B cell (primary cell): Measurements from ENCODE around the gene FOLR3. TPM values are rescaled to one million over a fixed set of nuclear protein-coding genes. Genes with fewer than 3 reads are reported as not detected.

ENCODE experiments used
- ATAC-seq: fragments of 200-7000 bp; cut with Tn5 transposase; one replicate; pipeline ENCODE4 v1.10.0; 2021; ENCODE audit warnings: low read depth, mild to moderate bottlenecking, moderate number of reproducible peaks, moderate library complexity
- CTCF ChIA-PET: fragments of 350-600 bp; sonication (Branson Sonifier 250); formaldehyde crosslinking; loops from one replicate; lab custom pipeline; 2021; ENCODE audit warnings: antibody characterized with exemption, inconsistent platforms; lab: Charles Lee
- POLR2A ChIA-PET: fragments of 350-600 bp; sonication (Branson Sonifier 250); formaldehyde crosslinking; loops from one replicate; lab custom pipeline; 2021; ENCODE audit warnings: antibody characterized with exemption; lab: Charles Lee
- DNase-seq: peaks from one replicate; pipeline ENCODE4 v3.0.0; 2013
- H2AFZ ChIP-seq: 2 replicates; pipeline ENCODE4 v1.6.1; 2012; ENCODE audit warnings: mild to moderate bottlenecking, low read depth, low read length; ENCODE audit not compliant: insufficient read depth, poor library complexity, severe bottlenecking
- H3K27ac ChIP-seq, 2 donors: 1 replicate in 1 of 2; 2 replicates in 1 of 2; pipeline ENCODE4 v1.5.1; 2012 to 2013; ENCODE audit warnings: low read length in 2 of 2, mild to moderate bottlenecking in 2 of 2, moderate library complexity in 1 of 2
- H3K27me3 ChIP-seq, 4 experiments: fragments of 200-600 bp in 1 of 4; sonication (generic) in 1 of 4; replicated peaks in 1 of 4; 1 replicate in 2 of 4; 2 replicates in 2 of 4; pipeline versions ENCODE4 v1.6.1 to v1.7.0; 2013 to 2016; ENCODE audit warnings: low read length in 3 of 4, mild to moderate bottlenecking in 2 of 4, mixed read lengths in 1 of 4, moderate library complexity in 1 of 4; ENCODE audit not compliant: insufficient read depth in 4 of 4, control insufficient read depth in 3 of 4; ENCODE audit errors: control extremely low read depth in 1 of 4
- H3K36me3 ChIP-seq, 2 experiments: replicated peaks in 1 of 2; 1 replicate in 1 of 2; 2 replicates in 1 of 2; pipeline versions ENCODE4 v1.6.1 to v1.7.1; 2013; ENCODE audit warnings: low read length in 1 of 2; ENCODE audit not compliant: insufficient read depth in 2 of 2, control insufficient read depth in 1 of 2; ENCODE audit errors: control extremely low read depth in 1 of 2, extremely low read depth in 1 of 2
- H3K4me1 ChIP-seq, 2 donors: fragments of 200-600 bp in 1 of 2; sonication (generic) in 1 of 2; 1 replicate in 1 of 2; 2 replicates in 1 of 2; pipeline versions ENCODE4 v1.5.1 to v1.6.1; 2013 to 2017; ENCODE audit warnings: low read length in 2 of 2; ENCODE audit not compliant: control insufficient read depth in 2 of 2, insufficient read depth in 2 of 2
- H3K4me2 ChIP-seq: replicated peaks from 2 replicates; pipeline ENCODE3; 2012; ENCODE audit warnings: mild to moderate bottlenecking, low read depth, low read length; ENCODE audit not compliant: poor library complexity, severe bottlenecking
- H3K4me3 ChIP-seq, 5 experiments: fragments of 200-600 bp in 1 of 5; sonication (generic) in 1 of 5; 1 replicate in 3 of 5; 2 replicates in 2 of 5; pipeline versions ENCODE4 v1.5.1 to v1.7.0; 2011 to 2016; ENCODE audit warnings: low read length in 4 of 5, mild to moderate bottlenecking in 4 of 5, low read depth in 2 of 5, control low read depth in 1 of 5, moderate library complexity in 1 of 5; ENCODE audit not compliant: insufficient read depth in 1 of 5; ENCODE audit errors: control extremely low read depth in 1 of 5, extremely low read depth in 1 of 5
- H3K79me2 ChIP-seq: fragments of 200-600 bp; sonication (generic); one replicate; pipeline ENCODE4 v1.6.0; 2016; ENCODE audit warnings: low read length; ENCODE audit not compliant: control insufficient read depth, insufficient read depth
- H3K9ac ChIP-seq: fragments of 200-600 bp; sonication (generic); 2 replicates; pipeline ENCODE4 v1.6.1; 2017; ENCODE audit warnings: mild to moderate bottlenecking, low read length, moderate library complexity
- H3K9me3 ChIP-seq, 3 donors: one replicate each; pipeline versions ENCODE4 v1.6.1 to v1.7.1; 2013; ENCODE audit warnings: low read length in 2 of 3; ENCODE audit not compliant: control insufficient read depth in 2 of 3, insufficient read depth in 1 of 3; ENCODE audit errors: control extremely low read depth in 1 of 3
- H4K20me1 ChIP-seq: 2 replicates; pipeline ENCODE4 v1.6.0; 2012; ENCODE audit warnings: mild to moderate bottlenecking, low read length; ENCODE audit not compliant: insufficient read depth, control insufficient read depth, poor library complexity, severe bottlenecking
- H3K27ac Mint-ChIP-seq: one replicate; pipeline ENCODE4 v1.8.0; 2021; ENCODE audit warnings: mixed read lengths
- H3K27me3 Mint-ChIP-seq: one replicate; pipeline ENCODE4 v1.8.0; 2021; ENCODE audit warnings: mixed read lengths
- H3K4me1 Mint-ChIP-seq: one replicate; pipeline ENCODE4 v1.8.0; 2021; ENCODE audit warnings: mixed read lengths
- H3K4me3 Mint-ChIP-seq: one replicate; pipeline ENCODE4 v1.8.0; 2021; ENCODE audit warnings: mixed read lengths
- H3K9me3 Mint-ChIP-seq: one replicate; pipeline ENCODE4 v1.8.0; 2022; ENCODE audit warnings: mixed read lengths; ENCODE audit not compliant: insufficient read depth
- EZH2 ChIP-seq: IDR thresholded peaks from 2 replicates; pipeline ENCODE4 v1.6.1; 2012; ENCODE audit warnings: borderline replicate concordance, low read depth, mild to moderate bottlenecking, moderate library complexity, low read length; ENCODE audit not compliant: insufficient read depth, poor library complexity, severe bottlenecking
- WGBS: methylation state at CpG from one replicate; pipeline ENCODE4 v1.1.5; 2013; ENCODE audit warnings: missing lambda C conversion rate; ENCODE audit not compliant: insufficient coverage; 5-methylcytosine and 5-hydroxymethylcytosine counted together
- intact Hi-C: fragments of 100-400 bp; cut with micrococcal nuclease; formaldehyde crosslinking; loops from one replicate; pipeline ENCODE4 v1.10.0; 2022
- polyA plus RNA-seq: library from polyadenylated mRNA; depleted of rRNA; stranded (reverse); fragments of >200 nt; gene quantifications from 2 replicates; pipeline ENCODE4 v1.2.3, GENCODE V29; 2012
- total RNA-seq, 2 donors: library from RNA; stranded (reverse); fragments of 120-200 nt in 1 of 2; gene quantifications; 1 replicate in 1 of 2; 2 replicates in 1 of 2; pipeline versions ENCODE4 v1.2.3 to v1.2.4, GENCODE V29; 2013 to 2022
- TF ChIP-seq, protein P1 (sequence below): fragments of 200-600 bp; IDR thresholded peaks from one replicate; pipeline ENCODE4 v1.8.0; 2022; ENCODE audit warnings: antibody characterized with exemption, mild to moderate bottlenecking

The FOLR3 gene
- total and polyA plus RNA-seq, 2 donors (not counting 1 experiment from before 2014, with no cell fraction given), result 0.10 TPM; not detected in 1

GRCh38 chr11:72188267-72188666, 52.7 kb downstream of the FOLR3 start:
- CTCF ChIA-PET, result interaction anchor here (1.0 kb wide), 1 partner anchor 227 kb away, joined by 4 read pairs; no protein-coding TSS in a partner anchor
- Mint-ChIP-seq H3K4me1 (peaks cover 1% of the 10 kb centered on the region), H3K27ac (no peak overlapping the region), H3K9me3 (no peaks in the 10 kb centered on the region), H3K27me3 (peaks cover 2% of the 10 kb centered on the region), H3K4me3 (no peak overlapping the region)
- H3K9me3 ChIP-seq, result no peaks in the 10 kb centered on the region
- no peak overlapping the region for H2AFZ ChIP-seq
- DNase-seq (no peak), ATAC-seq (no peak)
- no peak overlapping the region for H3K4me3 ChIP-seq
- POLR2A ChIA-PET, result no interaction called here
- no peak for TF ChIP-seq EZH2
- TF ChIP-seq, protein P1, sequence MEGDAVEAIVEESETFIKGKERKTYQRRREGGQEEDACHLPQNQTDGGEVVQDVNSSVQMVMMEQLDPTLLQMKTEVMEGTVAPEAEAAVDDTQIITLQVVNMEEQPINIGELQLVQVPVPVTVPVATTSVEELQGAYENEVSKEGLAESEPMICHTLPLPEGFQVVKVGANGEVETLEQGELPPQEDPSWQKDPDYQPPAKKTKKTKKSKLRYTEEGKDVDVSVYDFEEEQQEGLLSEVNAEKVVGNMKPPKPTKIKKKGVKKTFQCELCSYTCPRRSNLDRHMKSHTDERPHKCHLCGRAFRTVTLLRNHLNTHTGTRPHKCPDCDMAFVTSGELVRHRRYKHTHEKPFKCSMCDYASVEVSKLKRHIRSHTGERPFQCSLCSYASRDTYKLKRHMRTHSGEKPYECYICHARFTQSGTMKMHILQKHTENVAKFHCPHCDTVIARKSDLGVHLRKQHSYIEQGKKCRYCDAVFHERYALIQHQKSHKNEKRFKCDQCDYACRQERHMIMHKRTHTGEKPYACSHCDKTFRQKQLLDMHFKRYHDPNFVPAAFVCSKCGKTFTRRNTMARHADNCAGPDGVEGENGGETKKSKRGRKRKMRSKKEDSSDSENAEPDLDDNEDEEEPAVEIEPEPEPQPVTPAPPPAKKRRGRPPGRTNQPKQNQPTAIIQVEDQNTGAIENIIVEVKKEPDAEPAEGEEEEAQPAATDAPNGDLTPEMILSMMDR, result no peak
- H4K20me1 ChIP-seq, result no peaks in the 10 kb centered on the region
- intact Hi-C loops, result no loop called here
- H3K4me2 ChIP-seq, result no peak overlapping the region
- no peak overlapping the region for H3K27ac ChIP-seq
- no peaks in the 10 kb centered on the region for H3K27me3 ChIP-seq
- no peaks in the 10 kb centered on the region for H3K79me2 ChIP-seq
- H3K36me3 ChIP-seq, result no peaks in the 10 kb centered on the region
- H3K4me1 ChIP-seq, result no peaks in the 10 kb centered on the region
- H3K9ac ChIP-seq, result no peak overlapping the region
- WGBS, result no CpG with 5 or more reads among the region's 1 CpG

Other genes with a start within 250 kb of the FOLR3 start
- 33.2 and 34.2 TPM in 2 replicates for gene XNDC1N, start 207.1 kb upstream of the FOLR3 start, total RNA-seq
- 5.8 and 6.6 TPM in 2 replicates for gene XNDC1N, start 207.1 kb upstream of the FOLR3 start, polyA plus RNA-seq
- 54.5 and 56.0 TPM in 2 replicates for gene RNF121, start 206.7 kb upstream of the FOLR3 start, total RNA-seq
- gene RNF121, start 206.7 kb upstream of the FOLR3 start, polyA plus RNA-seq, result 29.0 and 31.7 TPM in 2 replicates
- 25.9 and 30.7 TPM in 2 replicates for gene IL18BP, start 136.8 kb upstream of the FOLR3 start, total RNA-seq
- 23.3 and 37.3 TPM in 2 replicates for gene IL18BP, start 136.8 kb upstream of the FOLR3 start, polyA plus RNA-seq
- gene NUMA1, start 55.2 kb upstream of the FOLR3 start, total RNA-seq, result 297 and 300 TPM in 2 replicates
- gene NUMA1, start 55.2 kb upstream of the FOLR3 start, polyA plus RNA-seq, result 168 and 186 TPM in 2 replicates
- 5.5 and 7.7 TPM in 2 replicates for gene LRRC51, start 54.9 kb upstream of the FOLR3 start, total RNA-seq
- 1.3 and 1.4 TPM in 2 replicates for gene LRRC51, start 54.9 kb upstream of the FOLR3 start, polyA plus RNA-seq
- gene LAMTOR1, start 32.4 kb upstream of the FOLR3 start, total RNA-seq, result 71.0 and 78.4 TPM in 2 replicates
- 71.6 and 104 TPM in 2 replicates for gene LAMTOR1, start 32.4 kb upstream of the FOLR3 start, polyA plus RNA-seq
- gene TOMT, start 29.8 kb upstream of the FOLR3 start, total RNA-seq, result not detected in 2 replicates
- gene TOMT, start 29.8 kb upstream of the FOLR3 start, polyA plus RNA-seq, result not detected in 2 replicates
- 27.1 and 29.2 TPM in 2 replicates for gene ANAPC15, start 23.0 kb upstream of the FOLR3 start, total RNA-seq
- 27.7 and 30.0 TPM in 2 replicates for gene ANAPC15, start 23.0 kb upstream of the FOLR3 start, polyA plus RNA-seq
- gene FOLR1, start 56.4 kb downstream of the FOLR3 start, total RNA-seq, result not detected in 2 replicates
- not detected in 2 replicates for gene FOLR1, start 56.4 kb downstream of the FOLR3 start, polyA plus RNA-seq
- gene FOLR2, start 81.1 kb downstream of the FOLR3 start, total RNA-seq, result 0.75 and 1.5 TPM in 2 replicates
- 0.50 and 4.7 TPM in 2 replicates for gene FOLR2, start 81.1 kb downstream of the FOLR3 start, polyA plus RNA-seq
- gene INPPL1, start 89.0 kb downstream of the FOLR3 start, total RNA-seq, result 188 and 205 TPM in 2 replicates
- gene INPPL1, start 89.0 kb downstream of the FOLR3 start, polyA plus RNA-seq, result 208 and 235 TPM in 2 replicates
- not detected in 2 replicates for gene PHOX2A, start 108.5 kb downstream of the FOLR3 start, total RNA-seq
- gene PHOX2A, start 108.5 kb downstream of the FOLR3 start, polyA plus RNA-seq, result not detected in 2 replicates